HepG2 (cell line): ENCODE results near the gene LGI4. TPM values are rescaled to one million over a fixed set of nuclear protein-coding genes. Genes with fewer than 3 reads are reported as not detected.

ENCODE experiments used
- ATF3 ChIP-seq: sonication (generic); formaldehyde crosslinking; IDR thresholded peaks from 2 replicates; pipeline ENCODE4 v1.4.0; 2020; ENCODE audit warnings: missing genetic modification reagents
- BRD4 ChIP-seq: sonication (generic); formaldehyde crosslinking; IDR thresholded peaks from 2 replicates; pipeline ENCODE4 v1.4.0; 2020; ENCODE audit warnings: missing genetic modification reagents
- FLYWCH1 ChIP-seq: sonication (generic); formaldehyde crosslinking; IDR thresholded peaks from 2 replicates; pipeline ENCODE4 v1.8.1; 2023; ENCODE audit warnings: mild to moderate bottlenecking, missing genetic modification reagents
- PLRG1 ChIP-seq: fragments of 450-650 bp; conservative IDR thresholded peaks from 2 replicates; pipeline ENCODE4 v1.6.1; 2016
- RCOR2 ChIP-seq: IDR thresholded peaks from 2 replicates; pipeline ENCODE4 v1.6.1; 2016; ENCODE audit warnings: missing biosample characterization, missing genetic modification reagents
- SATB2 ChIP-seq: sonication (generic); formaldehyde crosslinking; IDR thresholded peaks from 2 replicates; pipeline ENCODE4 v1.5.0; 2020; ENCODE audit warnings: missing genetic modification reagents
- TFDP1 ChIP-seq: IDR thresholded peaks from 2 replicates; pipeline ENCODE4 v1.6.1; 2016; ENCODE audit warnings: missing compliant biosample characterization, missing genetic modification reagents, borderline replicate concordance
- TOPORS ChIP-seq: sonication (generic); formaldehyde crosslinking; IDR thresholded peaks from 2 replicates; pipeline ENCODE4 v1.8.0; 2023; ENCODE audit warnings: mild to moderate bottlenecking, missing genetic modification reagents
- ZBTB40 ChIP-seq, 2 experiments: fragments of 450-650 bp in 1 of 2; sonication (generic) in 1 of 2; formaldehyde crosslinking in 1 of 2; IDR thresholded peaks; 2 replicates each; pipeline versions ENCODE4 v1.6.1 to v1.8.0; 2016 to 2022; ENCODE audit warnings: antibody characterized with exemption in 1 of 2, mild to moderate bottlenecking in 1 of 2, missing genetic modification reagents in 1 of 2
- ZFP1 ChIP-seq: IDR thresholded peaks from 2 replicates; pipeline ENCODE4 v1.6.1; 2016
- ZNF460 ChIP-seq: sonication (generic); formaldehyde crosslinking; IDR thresholded peaks from 2 replicates; pipeline ENCODE4 v1.5.1; 2020; ENCODE audit warnings: missing genetic modification reagents, mild to moderate bottlenecking, borderline replicate concordance
- ZNF496 ChIP-seq: sonication (generic); formaldehyde crosslinking; IDR thresholded peaks from 2 replicates; pipeline ENCODE4 v1.8.1; 2023; ENCODE audit warnings: mild to moderate bottlenecking, moderate library complexity, missing genetic modification reagents; ENCODE audit not compliant: insufficient replicate concordance
- ZNF724P ChIP-seq: sonication (generic); formaldehyde crosslinking; IDR thresholded peaks from 2 replicates; pipeline ENCODE4 v1.8.0; 2022; ENCODE audit warnings: missing genetic modification reagents, borderline replicate concordance
- ZNF746 ChIP-seq: sonication (generic); formaldehyde crosslinking; IDR thresholded peaks from 2 replicates; pipeline ENCODE4 v1.8.0; 2022; ENCODE audit warnings: mild to moderate bottlenecking, missing genetic modification reagents
- polyA plus RNA-seq, 8 experiments: library from polyadenylated mRNA; depleted of rRNA in 3 of 8; stranded (reverse) in 7 of 8; unstranded in 1 of 8; fragments of >200 nt; fragmentation: Illumina TruSeq in 4 of 8; extraction: Trizol in 4 of 8; gene quantifications; 2 replicates each; pipeline versions ENCODE4 v1.2.1 to v1.2.3, GENCODE V29; 2011 to 2016; ENCODE audit warnings: low read depth in 4 of 8, missing spikeins in 1 of 8, mixed read lengths in 1 of 8; ENCODE audit not compliant: insufficient read depth in 1 of 8
- total RNA-seq, 5 experiments: library from RNA; depleted of rRNA; stranded (reverse); fragments of >200 nt; fragmentation: Illumina TruSeq; extraction: Trizol; gene quantifications; 2 replicates each; pipeline ENCODE4 v1.2.3, GENCODE V29; 2016; ENCODE audit warnings: low read depth in 1 of 5
- TF ChIP-seq, protein P1 (sequence below): sonication (generic); formaldehyde crosslinking; IDR thresholded peaks from 2 replicates; pipeline ENCODE4 v1.8.0; 2022; ENCODE audit warnings: missing genetic modification reagents, mild to moderate bottlenecking, moderate library complexity, borderline replicate concordance
- TF ChIP-seq, protein P2 (sequence below): sonication (generic); formaldehyde crosslinking; IDR thresholded peaks from 2 replicates; pipeline ENCODE4 v1.8.0; 2023; ENCODE audit warnings: mild to moderate bottlenecking, missing genetic modification reagents

Gene LGI4
- total and polyA plus RNA-seq, 2 of the 13 experiments (the other 11 are each of a cell fraction or from before 2014, with no cell fraction given) = 2.8 TPM; not detected in 1

GRCh38 chr19:35136977-35137702, 2.3 kb upstream of the LGI4 start (continued):
- no peak for TF ChIP-seq ZBTB40 (IDR thresholded peaks at IDR 0.05)
- no peak for TF ChIP-seq ZBTB40 (CRISPR knock-in tag; IDR thresholded peaks at IDR 0.05)
- TF ChIP-seq RCOR2 = no peak
- no peak; the same call in 1 of the 2 replicates for TF ChIP-seq ZNF746 (CRISPR knock-in tag)
- no peak for TF ChIP-seq ATF3
- TF ChIP-seq PLRG1 = no peak
- TF ChIP-seq BRD4 (CRISPR knock-in tag) = peak; percentile 63
- TF ChIP-seq TOPORS (CRISPR knock-in tag) = no peak
- TF ChIP-seq FLYWCH1 (CRISPR knock-in tag) = no peak
- TF ChIP-seq, protein P1, sequence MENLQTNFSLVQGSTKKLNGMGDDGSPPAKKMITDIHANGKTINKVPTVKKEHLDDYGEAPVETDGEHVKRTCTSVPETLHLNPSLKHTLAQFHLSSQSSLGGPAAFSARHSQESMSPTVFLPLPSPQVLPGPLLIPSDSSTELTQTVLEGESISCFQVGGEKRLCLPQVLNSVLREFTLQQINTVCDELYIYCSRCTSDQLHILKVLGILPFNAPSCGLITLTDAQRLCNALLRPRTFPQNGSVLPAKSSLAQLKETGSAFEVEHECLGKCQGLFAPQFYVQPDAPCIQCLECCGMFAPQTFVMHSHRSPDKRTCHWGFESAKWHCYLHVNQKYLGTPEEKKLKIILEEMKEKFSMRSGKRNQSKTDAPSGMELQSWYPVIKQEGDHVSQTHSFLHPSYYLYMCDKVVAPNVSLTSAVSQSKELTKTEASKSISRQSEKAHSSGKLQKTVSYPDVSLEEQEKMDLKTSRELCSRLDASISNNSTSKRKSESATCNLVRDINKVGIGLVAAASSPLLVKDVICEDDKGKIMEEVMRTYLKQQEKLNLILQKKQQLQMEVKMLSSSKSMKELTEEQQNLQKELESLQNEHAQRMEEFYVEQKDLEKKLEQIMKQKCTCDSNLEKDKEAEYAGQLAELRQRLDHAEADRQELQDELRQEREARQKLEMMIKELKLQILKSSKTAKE = peak; percentile 90
- TF ChIP-seq TFDP1 (CRISPR knock-in tag) = no peak
- no peak for TF ChIP-seq ZNF724P (CRISPR knock-in tag)
- no peak for TF ChIP-seq SATB2
- TF ChIP-seq ZNF496 (CRISPR knock-in tag) = no peak
- TF ChIP-seq, protein P2, sequence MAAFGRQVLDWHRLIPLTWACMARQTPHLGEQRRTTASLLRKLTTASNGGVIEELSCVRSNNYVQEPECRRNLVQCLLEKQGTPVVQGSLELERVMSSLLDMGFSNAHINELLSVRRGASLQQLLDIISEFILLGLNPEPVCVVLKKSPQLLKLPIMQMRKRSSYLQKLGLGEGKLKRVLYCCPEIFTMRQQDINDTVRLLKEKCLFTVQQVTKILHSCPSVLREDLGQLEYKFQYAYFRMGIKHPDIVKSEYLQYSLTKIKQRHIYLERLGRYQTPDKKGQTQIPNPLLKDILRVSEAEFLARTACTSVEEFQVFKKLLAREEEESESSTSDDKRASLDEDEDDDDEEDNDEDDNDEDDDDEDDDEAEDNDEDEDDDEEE (CRISPR knock-in tag) = 0 out of 2 replicates have a peak, but pooled peaks have one; percentile 70
- TF ChIP-seq ZNF460 (CRISPR knock-in tag) = no peak
- TF ChIP-seq ZFP1 = no peak
